M059J (cell line): Measurements from ENCODE around the gene NFATC1. TPM values are rescaled to one million over a fixed set of nuclear protein-coding genes. Genes with fewer than 3 reads are reported as not detected.

Source experiments
- DNase-seq: peaks from one replicate; pipeline ENCODE4 v3.0.0-alpha.2; 2012; ENCODE audit warnings: low read depth
- total RNA-seq: library from RNA; depleted of rRNA; stranded (reverse); fragments of >200 nt; shearing (Covaris generic); gene quantifications from 2 replicates; pipeline ENCODE4 v1.2.3, GENCODE V29; 2014

Gene NFATC1
- total RNA-seq, 1 experiment from 2014 or later = 0.79 TPM

GRCh38 chr18:79554945-79555645 is 159.4 kb downstream of the NFATC1 start:
- no peak for DNase-seq

GRCh38 chr18:79555885-79556284 is 160.2 kb downstream of the NFATC1 start:
- no peak for DNase-seq

GRCh38 chr18:79556829-79557585 is 161.3 kb downstream of the NFATC1 start:
- DNase-seq = no peak

GRCh38 chr18:79558196-79558932 is 162.6 kb downstream of the NFATC1 start:
- DNase-seq = no peak

- DNase-seq = no peak
These were observed 163.2 kb downstream of the NFATC1 start for GRCh38 chr18:79558933-79559416.

GRCh38 chr18:79559436-79559835 is 163.7 kb downstream of the NFATC1 start:
- DNase-seq = no peak

GRCh38 chr18:79560042-79560860 is 164.5 kb downstream of the NFATC1 start:
- no peak for DNase-seq

GRCh38 chr18:79560861-79561210 is 165.1 kb downstream of the NFATC1 start:
- no peak for DNase-seq

GRCh38 chr18:79563949-79564348 is 168.2 kb downstream of the NFATC1 start:
- no peak for DNase-seq

- DNase-seq = no peak
These were observed 168.7 kb downstream of the NFATC1 start for GRCh38 chr18:79564441-79564840.

GRCh38 chr18:79566771-79567431 is 171.2 kb downstream of the NFATC1 start:
- no peak for DNase-seq

- peak; percentile 89 for DNase-seq
These were observed 171.9 kb downstream of the NFATC1 start for GRCh38 chr18:79567481-79568147.

GRCh38 chr18:79568543-79569205 is 172.9 kb downstream of the NFATC1 start:
- no peak for DNase-seq

- DNase-seq = no peak
These were observed 174.0 kb downstream of the NFATC1 start for GRCh38 chr18:79569720-79570119.

- DNase-seq = peak; percentile 81
These were observed 174.8 kb downstream of the NFATC1 start for GRCh38 chr18:79570266-79571201.

- DNase-seq = no peak
These were observed 175.7 kb downstream of the NFATC1 start for GRCh38 chr18:79571211-79572092.

GRCh38 chr18:79572093-79572780 is 176.5 kb downstream of the NFATC1 start:
- DNase-seq = no peak
